CD4-positive, alpha-beta T cell treated with Interleukin-2 at 100 ng/mL for 4 hours (primary cell): ENCODE data around the gene TMEM45B.
A peak's percentile ranks its signal among the peaks of the same experiment; 100 is the strongest.
"Not testable (repeated sequence)": the region's sequence is repeated elsewhere in the genome, so short reads cannot be mapped to it uniquely, and the experiment has no call there.

Experiments
- DNase-seq: peaks from one replicate; pipeline ENCODE4 v3.0.0-alpha.2; 2020; ENCODE audit warnings: low spot score

Gene TMEM45B

DNA sequence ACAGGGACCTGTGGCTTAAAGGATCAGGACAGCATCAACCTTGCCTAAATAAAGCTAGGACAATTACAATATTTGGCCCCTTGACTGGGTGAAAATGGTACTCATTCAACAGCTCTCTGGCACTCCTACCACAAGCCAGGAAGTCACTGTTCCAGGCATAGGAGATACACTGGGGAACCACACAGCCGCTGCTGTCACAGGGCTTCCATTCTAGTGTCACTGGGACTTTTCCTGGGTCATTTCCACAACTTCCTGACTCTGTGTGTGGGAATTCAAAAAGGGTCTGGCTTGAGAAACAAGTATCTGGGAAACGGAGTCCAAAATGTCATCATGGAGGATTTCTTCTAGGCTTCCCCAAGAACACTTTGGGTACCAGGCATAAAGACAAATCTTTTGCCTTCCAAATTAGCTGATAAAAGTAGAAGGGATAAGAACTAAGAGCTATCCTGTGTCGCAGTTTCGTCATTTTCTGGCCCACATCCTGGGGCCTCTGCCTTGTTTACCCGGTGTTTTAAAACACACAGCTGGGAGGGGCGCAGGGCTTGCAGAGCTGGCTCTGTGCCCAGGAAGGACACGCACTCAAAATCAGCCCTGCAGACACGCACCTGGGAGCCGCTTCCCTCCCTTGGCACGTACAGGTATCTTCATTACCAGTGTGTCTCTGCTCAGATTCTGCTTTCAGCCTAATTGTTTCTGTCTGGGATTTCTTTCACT, 38.0 kb downstream of the TMEM45B start:
- peak; percentile 72 for DNase-seq

DNA sequence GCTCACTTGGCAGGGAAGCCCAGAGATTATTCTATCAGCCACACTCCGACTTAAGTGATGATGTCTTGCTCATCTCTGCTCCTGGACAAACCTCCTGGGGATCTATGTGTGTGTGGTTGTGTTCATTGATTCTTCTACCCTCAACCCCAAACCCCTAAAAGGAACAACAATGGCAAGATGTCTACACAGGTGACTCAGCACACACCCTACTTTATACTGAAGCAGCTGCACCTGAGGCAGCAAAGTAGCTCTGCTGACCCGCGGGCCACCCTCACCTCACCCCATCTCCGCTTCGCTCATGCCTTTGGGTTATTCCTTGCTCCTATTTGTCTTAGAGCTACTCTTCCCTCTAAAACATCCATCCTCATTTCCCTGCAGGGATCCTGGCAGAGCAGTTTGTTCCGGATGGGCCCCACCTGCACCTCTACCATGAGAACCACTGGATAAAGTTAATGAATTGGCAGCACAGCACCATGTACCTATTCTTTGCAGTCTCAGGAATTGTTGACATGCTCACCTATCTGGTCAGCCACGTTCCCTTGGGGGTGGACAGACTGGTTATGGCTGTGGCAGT, 38.7 kb downstream of the TMEM45B start:
- DNase-seq: no peak

DNA sequence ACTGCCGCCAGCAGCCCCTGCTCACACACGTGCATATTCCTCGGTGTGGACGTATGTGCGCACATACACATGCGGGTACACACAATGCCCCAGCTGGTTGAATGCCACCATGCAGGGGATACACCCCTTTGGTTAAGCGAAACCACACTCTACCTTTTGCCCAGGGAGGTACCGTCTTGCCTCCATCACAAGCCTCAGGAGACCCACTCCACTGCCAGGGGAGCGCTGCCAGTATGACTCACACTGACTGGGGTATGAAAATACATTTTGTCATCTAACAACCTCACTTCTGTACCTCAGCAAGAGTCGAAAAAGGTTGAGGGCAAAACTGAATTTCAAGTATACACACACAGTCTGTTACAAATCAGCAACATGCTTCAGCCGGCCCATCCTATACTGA, 39.4 kb downstream of the TMEM45B start:
- DNase-seq: no peak

DNA sequence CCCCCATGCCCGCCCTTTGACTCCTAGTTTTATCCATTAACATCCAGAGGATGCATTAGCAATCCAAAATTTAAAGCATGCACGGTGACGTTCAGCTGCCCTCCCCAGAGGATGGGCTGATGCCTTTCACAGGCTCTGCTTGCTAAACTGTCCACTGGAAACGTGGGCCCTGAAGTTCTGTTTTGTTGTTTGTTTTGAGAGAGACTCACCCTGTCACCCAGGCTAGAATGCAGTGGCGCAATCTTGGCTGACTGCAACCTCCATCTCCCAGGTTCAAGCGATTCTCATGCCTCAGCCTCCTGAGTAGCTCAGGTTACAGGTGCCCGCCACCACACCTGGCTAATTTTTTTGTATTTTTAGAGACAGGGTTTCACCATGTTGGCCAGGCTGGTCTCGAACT, 40.4 kb downstream of the TMEM45B start:
- DNase-seq: no peak

DNA sequence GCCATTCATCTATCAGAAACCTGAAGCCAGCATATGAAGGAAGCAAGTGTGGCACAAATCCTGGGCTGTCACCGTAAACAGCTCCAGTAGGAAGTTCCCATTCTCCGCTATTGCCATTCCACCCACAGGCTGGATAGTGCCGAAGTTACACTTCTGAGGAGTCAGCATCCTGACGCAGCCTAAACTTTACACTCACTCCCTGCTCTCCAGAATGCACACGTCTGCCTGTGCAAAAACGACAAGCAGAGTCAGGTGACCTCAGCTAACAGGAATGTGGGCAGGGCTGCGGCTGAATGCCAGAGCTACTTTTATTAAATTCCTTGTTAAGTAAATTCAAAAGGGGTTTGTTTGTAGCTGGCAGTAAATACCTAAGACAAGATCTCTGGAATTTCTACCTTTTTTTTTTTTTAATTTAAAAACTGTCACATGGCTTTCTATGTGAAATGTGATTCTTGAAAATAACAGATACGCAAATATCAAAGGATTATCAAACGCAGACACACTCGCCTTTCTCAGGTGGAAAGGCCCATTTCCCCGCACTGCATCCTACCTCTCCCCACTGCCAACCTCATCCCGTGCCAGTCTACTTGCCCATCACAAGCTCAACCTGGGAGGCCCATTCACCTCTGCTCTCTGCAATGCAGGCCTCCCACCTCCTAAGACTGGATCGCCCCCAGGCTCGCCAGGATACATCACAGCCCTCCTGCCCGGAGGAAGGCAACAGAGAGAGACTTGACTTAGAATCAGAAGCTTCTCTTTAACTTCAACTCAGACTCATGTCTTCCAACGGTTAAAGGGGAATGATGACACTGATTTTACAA, 46.3 kb downstream of the TMEM45B start:
- DNase-seq: no peak

DNA sequence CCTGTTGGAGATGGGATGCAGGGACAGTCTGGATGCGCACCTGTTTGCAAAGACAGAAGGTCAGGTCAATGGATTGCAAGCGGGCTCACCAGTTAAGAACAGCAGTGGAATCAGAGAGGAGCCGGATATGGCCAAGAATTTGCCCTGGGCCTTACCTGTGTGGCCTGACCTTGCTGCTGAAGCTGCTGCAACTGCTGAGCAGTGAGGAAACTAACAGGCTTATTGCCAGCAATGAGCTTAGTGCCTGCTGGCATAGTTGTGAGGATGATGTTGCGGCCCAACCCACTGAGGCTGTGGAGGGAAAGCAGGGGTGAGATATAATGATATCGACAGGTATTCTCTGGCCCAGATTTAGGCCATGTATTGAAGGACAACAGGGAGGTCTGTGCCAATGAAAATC, 49.2 kb downstream of the TMEM45B start:
- no peak for DNase-seq

DNA sequence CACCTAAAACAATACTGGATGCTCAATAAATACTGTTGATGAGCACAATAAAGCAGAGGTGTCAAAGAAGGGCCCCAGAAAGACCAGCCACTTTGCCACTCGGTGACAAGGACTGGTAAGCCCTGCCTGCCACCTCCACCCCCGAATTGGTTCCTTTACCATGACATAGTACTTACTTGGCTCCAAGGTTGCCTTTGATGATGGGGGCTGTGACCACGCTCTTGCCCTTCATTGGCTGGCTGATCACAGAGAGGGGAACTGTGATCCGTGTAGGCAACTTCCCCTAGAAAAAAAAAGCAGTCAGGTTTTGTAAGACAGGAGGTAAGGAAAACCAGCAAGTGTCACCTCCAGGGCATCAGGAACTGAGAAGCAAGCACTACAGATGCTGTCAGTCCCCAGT, 50.1 kb downstream of the TMEM45B start:
- no peak for DNase-seq

DNA sequence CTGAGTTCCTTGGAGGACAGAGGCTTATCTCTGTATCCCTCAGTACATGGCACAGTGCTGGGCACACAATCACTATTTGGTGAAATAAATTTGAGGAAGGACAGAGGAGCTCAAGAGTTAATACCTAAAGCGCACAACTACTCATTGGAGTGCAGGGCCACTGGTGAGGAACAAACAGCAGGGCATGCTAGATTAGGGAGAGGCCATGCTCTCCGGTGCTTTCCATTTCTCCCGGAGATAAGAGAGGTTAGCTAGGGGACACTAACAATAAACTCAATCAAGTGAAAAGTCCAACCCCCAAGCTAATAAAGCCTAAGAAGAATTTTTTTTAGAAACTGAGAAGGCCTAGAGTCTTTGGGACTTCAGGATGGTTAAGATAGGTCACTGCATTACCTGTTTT, 50.7 kb downstream of the TMEM45B start:
- no peak for DNase-seq

DNA sequence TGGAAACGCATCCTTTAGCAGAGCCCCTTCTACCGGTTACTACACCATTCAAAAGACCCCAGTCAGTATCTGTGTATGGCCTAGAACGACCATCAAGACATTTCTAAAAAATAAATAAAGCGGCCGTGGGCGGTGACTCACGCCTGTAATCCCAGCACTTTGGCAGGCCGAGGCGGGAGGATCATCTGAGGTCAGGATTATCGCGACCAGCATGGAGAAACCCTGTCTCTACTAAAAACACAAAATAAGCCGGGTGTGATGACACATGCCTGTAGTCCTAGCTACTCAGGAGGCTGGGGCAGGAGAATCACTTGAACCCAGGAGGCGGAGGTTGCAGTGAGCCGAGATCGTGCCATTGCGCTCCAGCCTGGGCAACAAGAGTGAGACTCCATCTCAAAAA, 53.0 kb downstream of the TMEM45B start:
- DNase-seq: not testable (repeated sequence)

DNA sequence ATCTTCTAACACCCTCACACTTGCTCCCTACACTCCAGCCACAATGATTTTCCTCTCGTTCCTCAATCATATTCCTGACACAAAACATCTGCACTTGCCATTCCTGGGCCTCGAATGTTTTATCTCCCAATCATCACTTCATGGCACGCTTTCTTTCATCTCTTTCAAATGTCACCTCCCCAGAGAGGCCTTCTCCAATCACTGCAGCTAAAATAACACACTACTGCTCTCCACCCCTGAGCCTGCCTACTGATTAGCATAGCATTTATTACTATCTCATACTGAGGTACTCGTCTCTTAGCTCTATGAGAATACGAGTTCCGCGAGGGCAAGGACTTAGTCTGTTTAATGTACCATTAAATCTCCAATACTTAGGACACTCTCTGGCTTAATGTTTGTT, 56.3 kb downstream of the TMEM45B start:
- DNase-seq: no peak

DNA sequence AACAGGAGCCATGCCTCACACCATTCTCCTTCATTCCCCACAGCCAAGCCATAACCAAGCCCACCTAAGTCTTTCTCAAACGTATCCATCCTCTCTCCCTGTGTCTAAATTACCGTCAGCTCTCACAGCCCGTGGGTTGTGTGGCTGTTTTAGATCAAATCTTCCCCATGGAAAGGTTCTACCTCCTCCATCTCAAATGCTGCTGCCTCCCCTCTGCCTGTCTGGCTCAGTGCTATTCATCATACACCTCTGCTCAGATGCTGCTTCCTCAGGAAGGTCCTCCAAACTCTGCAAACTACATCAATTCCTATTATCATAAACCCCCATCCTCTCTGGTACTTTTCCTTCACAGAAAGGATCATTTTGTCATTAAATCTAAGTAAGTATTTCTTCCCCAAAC, 64.7 kb downstream of the TMEM45B start:
- no peak for DNase-seq

DNA sequence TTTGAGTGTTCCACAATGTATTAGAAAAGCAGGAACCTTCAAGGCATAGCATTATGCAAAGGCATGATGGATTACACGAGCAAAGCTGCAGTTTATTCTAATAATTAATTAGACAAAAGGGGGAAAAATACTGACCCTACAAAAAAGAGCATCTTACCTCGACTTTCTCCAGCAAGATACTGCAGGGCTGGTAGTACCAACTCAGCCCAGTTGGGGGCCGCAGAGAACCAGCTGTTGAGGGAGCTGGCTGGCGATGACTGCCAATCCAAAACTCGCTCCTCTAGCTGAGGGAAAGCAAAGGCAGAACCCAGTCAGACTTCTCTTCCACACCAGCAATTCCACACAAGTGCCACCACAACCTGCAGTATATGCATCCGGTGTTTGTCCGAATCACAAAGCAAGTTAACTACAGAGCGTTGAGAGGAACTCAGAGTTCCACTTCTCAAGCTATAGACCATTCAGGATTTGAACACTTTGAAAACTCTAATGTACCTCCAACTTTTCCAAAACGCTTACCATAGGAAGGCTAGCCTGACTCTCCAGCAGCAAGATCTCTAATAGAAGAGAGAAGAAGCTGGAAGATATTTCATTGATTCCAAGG, 66.0 kb downstream of the TMEM45B start:
- peak; percentile 22 for DNase-seq

DNA sequence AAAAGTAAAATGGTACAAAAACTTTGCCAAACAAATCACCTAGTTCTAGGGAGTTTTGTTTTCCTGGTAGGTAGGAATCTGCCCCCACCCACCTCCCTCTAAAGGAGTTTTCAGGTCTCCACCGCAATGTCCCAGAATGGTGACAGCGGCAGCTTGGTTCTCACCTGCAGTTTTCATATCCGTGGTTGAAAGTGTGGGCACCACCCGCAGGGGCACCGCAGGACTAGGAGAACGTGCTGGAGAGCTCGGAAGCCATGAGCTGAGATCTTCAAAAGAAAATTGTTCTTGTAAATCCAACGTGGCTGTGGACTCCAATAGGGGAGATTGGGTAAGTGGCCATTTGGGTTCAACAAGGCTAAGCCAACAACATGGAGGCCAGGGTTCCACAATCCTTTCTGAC, 68.9 kb downstream of the TMEM45B start:
- no peak for DNase-seq

DNA sequence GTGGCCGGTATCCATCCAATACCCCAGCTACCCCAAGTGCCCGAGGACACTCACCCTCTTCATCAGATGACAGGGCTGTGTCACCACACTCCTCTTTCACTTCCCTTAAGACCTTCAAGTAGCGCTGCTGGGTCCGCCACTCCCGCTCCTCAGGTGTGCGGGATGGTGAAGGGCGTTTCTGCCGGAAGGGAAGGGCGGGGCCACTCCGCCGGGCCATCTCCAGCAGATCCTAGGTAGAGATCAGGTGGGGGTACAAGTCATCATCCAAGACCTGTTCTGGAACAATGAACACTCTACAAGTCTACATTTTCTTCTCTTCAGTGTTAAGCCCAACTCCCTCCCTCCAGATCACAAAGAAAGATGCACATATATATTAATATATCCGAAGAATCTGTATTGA, 69.7 kb downstream of the TMEM45B start:
- no peak for DNase-seq

DNA sequence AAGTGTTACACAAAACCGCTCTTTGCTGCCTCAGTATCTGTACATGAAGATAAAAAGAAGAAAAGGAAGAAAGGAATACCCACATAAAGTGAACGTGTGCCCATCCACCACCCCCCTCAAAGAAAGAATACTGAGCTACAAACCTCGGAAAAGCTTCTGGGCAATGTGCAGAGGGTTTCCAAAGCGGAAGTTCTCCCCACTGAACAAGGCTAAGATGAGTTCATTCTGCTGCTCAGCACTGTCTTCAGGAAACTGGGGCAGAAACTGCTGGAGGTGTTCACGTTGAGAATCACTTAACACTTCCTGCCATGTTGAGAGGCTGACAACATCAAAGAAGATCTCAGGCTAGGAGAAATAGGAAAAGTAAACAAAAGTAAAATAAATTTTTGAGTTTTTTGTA, 72.8 kb downstream of the TMEM45B start:
- DNase-seq: peak; percentile 30

DNA sequence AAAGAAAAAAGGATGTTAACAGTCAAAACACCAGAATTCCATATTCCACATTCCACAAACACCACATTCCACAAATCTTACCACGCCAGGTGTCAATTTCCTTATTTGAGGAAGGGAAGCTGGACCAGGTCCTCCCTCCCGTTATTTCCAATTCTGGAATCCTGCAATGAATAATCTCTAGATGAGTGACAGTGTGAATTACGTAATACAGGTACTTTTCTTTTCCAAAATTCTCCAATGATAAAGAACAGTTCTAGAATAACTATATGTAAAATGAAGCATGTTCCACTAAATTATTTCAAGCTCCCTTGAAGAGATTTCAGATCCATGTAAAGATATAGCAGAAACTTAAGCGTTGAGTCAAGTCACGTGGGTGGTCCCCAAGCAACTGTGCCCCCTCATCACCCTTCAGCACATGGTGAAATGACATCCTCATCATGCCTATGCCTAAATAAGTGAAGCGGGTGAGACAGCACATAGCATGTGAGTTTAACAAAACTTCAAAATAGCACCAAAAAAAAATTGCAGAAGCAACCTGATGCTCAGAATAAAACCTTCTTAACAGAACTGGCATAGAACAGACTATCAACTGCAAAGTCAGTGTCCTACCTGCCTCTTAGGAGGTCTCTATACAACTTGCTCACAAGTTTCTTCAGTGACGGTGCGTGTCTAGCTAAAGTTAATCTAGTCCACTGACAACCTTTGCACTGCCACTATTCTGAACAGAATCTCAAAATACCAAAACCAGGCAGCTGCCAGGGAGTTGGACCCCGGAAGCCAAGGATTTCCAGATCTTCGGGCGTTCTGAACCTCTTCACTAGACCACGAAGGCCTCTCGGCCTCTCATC, 78.9 kb downstream of the TMEM45B start:
- DNase-seq: peak; percentile 4

DNA sequence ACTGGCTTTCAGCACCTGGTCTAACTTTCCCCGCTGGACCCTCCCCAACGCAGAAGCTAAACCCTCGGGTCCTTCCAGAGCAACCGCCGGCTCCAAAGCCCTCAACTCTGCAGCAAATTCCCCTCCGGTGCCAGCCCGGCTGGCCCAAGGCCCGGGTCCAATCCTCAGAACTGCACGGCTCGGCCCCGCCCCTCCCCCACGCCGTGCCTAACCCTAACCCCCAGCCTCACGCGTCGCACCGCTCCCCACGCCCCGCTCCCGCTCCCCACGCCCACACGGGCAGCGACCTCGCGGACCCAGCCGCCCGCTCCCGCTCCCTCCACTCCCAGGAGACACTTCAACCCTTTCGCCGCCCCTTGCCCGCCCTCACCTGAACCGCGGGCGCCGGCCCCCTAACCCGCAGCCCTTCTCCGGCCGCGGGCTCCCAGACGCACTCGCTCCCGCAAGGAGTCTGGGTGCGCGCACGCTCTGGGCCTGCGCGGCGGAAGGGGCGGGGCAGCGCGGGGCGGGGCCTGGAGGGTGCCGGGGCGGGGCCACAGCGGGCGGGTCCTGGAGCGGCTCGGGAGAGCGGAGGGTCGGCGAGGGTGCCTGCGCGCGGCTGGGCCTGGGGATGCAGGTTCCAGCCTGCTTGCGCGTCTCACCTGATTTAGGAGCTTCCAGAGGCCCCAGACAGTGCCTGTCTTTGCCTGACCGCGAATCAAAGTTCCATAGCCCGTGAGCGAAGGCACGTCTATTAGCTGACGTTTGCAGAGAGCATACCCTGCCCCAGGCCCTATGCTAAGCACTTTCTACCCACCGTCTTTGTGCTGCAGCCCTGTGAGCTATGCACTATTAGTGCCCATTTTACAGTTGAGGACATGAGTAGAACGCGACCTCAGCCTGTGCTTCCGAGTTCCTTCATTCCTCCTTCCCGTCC, 79.7 kb downstream of the TMEM45B start, which contains the start of gene NFRKB:
Gene NFRKB, minus strand, starts transcription at position 453 of the 916 bp plus-strand sequence. CDS start 2,729 bp downstream, outside the sequence.
- peak; percentile 86 for DNase-seq

DNA sequence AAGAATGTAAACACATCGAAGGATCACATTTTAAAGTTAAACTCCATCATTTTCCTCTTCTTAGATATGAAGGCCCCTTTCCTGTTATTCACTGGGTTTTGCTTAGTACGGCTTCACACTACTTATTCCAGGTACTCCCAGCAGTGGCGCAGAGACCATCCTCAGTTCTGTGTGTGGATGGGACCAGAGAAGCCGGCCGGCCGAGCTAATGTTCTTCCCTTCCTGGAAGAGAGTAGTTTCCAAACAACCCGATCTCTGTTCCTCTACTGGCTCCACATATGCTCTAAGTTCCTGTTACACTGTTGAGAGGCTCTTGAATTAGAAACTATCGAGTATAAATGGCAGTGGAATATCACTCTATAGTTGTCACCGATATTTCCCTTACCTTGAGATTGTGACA, 80.4 kb downstream of the TMEM45B start:
- no peak for DNase-seq

DNA sequence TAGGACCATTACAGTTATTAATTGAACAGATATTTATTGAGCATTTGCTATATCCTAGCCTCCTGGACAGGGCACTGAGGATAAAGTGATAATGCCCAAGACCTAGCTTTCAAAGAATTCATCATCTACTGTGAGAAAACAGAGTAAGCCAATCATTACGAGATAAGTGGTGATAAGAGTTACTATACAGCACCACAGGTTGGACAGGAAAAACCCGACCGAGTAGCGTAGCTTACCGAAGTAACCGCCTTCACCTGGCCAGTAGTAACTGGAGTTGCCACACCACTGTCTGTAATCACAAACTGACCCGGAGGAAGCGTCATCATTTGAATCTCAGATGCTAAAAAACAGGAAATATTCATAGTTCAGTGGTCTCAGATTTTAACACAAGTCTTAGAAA, 89.8 kb downstream of the TMEM45B start:
- DNase-seq: no peak
